Measurements from ENCODE around the gene ABCA4.
"Not testable (repeated sequence)": the region's sequence is repeated elsewhere in the genome, so short reads cannot be mapped to it uniquely, and the experiment has no call there.

Gene ABCA4

GRCh38 chr1:94120991-94121390 is at the start of gene ABCA4:
Gene ABCA4, minus strand, starts transcription at chr1:94121148. Its CDS starts 103 bp downstream, at chr1:94121045.
- DNase-seq (ENCODE audit: low spot score) = no peak

GRCh38 chr1:94169126-94169525 is 48.2 kb upstream of the ABCA4 start:
- DNase-seq (ENCODE audit: low spot score) = no peak

GRCh38 chr1:94165843-94166242 is 44.9 kb upstream of the ABCA4 start:
- no peak for DNase-seq (ENCODE audit: low spot score)

- not testable (repeated sequence) for DNase-seq (ENCODE audit: low spot score)
Observed at GRCh38 chr1:94164885-94165284, 43.9 kb upstream of the ABCA4 start.

GRCh38 chr1:94164121-94164520 is 43.2 kb upstream of the ABCA4 start:
- DNase-seq (ENCODE audit: low spot score) = not testable (repeated sequence)

GRCh38 chr1:94163249-94163648 is 42.3 kb upstream of the ABCA4 start:
- not testable (repeated sequence) for DNase-seq (ENCODE audit: low spot score)

- peak; percentile 50 for DNase-seq (ENCODE audit: low spot score)
Observed at GRCh38 chr1:94160811-94161210, 39.9 kb upstream of the ABCA4 start.

- DNase-seq (ENCODE audit: low spot score) = no peak
Observed at GRCh38 chr1:94156096-94156625, 35.2 kb upstream of the ABCA4 start.

- DNase-seq (ENCODE audit: low spot score) = no peak
Observed at GRCh38 chr1:94154989-94155388, 34.0 kb upstream of the ABCA4 start.

- no peak for DNase-seq (ENCODE audit: low spot score)
Observed at GRCh38 chr1:94153133-94153532, 32.2 kb upstream of the ABCA4 start.

- DNase-seq (ENCODE audit: low spot score) = not testable (repeated sequence)
Observed at GRCh38 chr1:94149166-94149565, 28.2 kb upstream of the ABCA4 start.

GRCh38 chr1:94146273-94146672 is 25.3 kb upstream of the ABCA4 start:
- DNase-seq (ENCODE audit: low spot score) = no peak

GRCh38 chr1:94144836-94145235 is 23.9 kb upstream of the ABCA4 start:
- DNase-seq (ENCODE audit: low spot score) = no peak

- no peak for DNase-seq (ENCODE audit: low spot score)
Observed at GRCh38 chr1:94143809-94144176, 22.8 kb upstream of the ABCA4 start.

GRCh38 chr1:94143173-94143808 is 22.3 kb upstream of the ABCA4 start:
- DNase-seq (ENCODE audit: low spot score) = no peak

- DNase-seq (ENCODE audit: low spot score) = no peak
Observed at GRCh38 chr1:94142583-94142982, 21.6 kb upstream of the ABCA4 start.

- peak; percentile 41 for DNase-seq (ENCODE audit: low spot score)
Observed at GRCh38 chr1:94142022-94142421, 21.1 kb upstream of the ABCA4 start.

- no peak for DNase-seq (ENCODE audit: low spot score)
Observed at GRCh38 chr1:94132111-94132510, 11.2 kb upstream of the ABCA4 start.

GRCh38 chr1:94130851-94131595 is 10.1 kb upstream of the ABCA4 start:
- DNase-seq (ENCODE audit: low spot score) = no peak

GRCh38 chr1:94126651-94127050 is 5.7 kb upstream of the ABCA4 start:
- DNase-seq (ENCODE audit: low spot score) = no peak

GRCh38 chr1:94125551-94126514 is 4.9 kb upstream of the ABCA4 start:
- DNase-seq (ENCODE audit: low spot score) = no peak

GRCh38 chr1:94124538-94124937 is 3.6 kb upstream of the ABCA4 start:
- DNase-seq (ENCODE audit: low spot score) = no peak
